BLaER1 treated with 17β-estradiol and CSF1 and Interleukin-3, amounts not matched to agents 10 nM and 100 nM (cell line): ENCODE results near the gene SPIRE1.

Experiments
- H3K27ac ChIP-seq, 11 experiments: shearing (Covaris generic); formaldehyde crosslinking; 2 replicates each; pipeline ENCODE4 v1.8.1; 2022
- H3K27me3 ChIP-seq, 11 experiments: shearing (Covaris generic); formaldehyde crosslinking; 2 replicates each; pipeline ENCODE4 v1.8.1; 2022
- H3K36me3 ChIP-seq, 11 experiments: shearing (Covaris generic); formaldehyde crosslinking; 2 replicates each; pipeline ENCODE4 v1.8.1; 2022
- H3K4me1 ChIP-seq, 10 experiments: shearing (Covaris generic); formaldehyde crosslinking; 2 replicates each; pipeline ENCODE4 v1.8.1; 2022
- H3K4me2 ChIP-seq, 11 experiments: shearing (Covaris generic); formaldehyde crosslinking; 2 replicates each; pipeline ENCODE4 v1.8.1; 2022
- H3K4me3 ChIP-seq, 10 experiments: shearing (Covaris generic); formaldehyde crosslinking; 2 replicates each; pipeline ENCODE4 v1.8.1; 2022
- H3K9ac ChIP-seq, 11 experiments: shearing (Covaris generic); formaldehyde crosslinking; 2 replicates each; pipeline ENCODE4 v1.8.1; 2022
- H3K9me3 ChIP-seq, 11 experiments: shearing (Covaris generic); formaldehyde crosslinking; replicated peaks in 1 of 11; 2 replicates each; pipeline ENCODE4 v1.8.1; 2022
- H4K20me1 ChIP-seq, 11 experiments: shearing (Covaris generic); formaldehyde crosslinking; 2 replicates each; pipeline ENCODE4 v1.8.1; 2022
- Cebpa-rat ChIP-seq, 11 experiments: shearing (Covaris generic); IDR thresholded peaks; 2 replicates each; pipeline ENCODE4 v1.8.1; 2022

Gene SPIRE1

GRCh38 chr18:12625241-12625640 is 32.7 kb downstream of the SPIRE1 start:
- Histone ChIP-seq H3K27me3 (no peaks in the 10 kb centered on the region), H3K9me3 (peaks cover 0 to 11% (median 0%) of the 10 kb centered on the region in 11 experiments; a peak in 4 of 22 replicates), H3K4me3 (no peak overlapping the region), H3K4me1 (no peaks in the 10 kb centered on the region), H3K36me3 (no peaks in the 10 kb centered on the region; a peak in 1 of 22 replicates), H3K27ac (no peak overlapping the region), H3K4me2 (no peak overlapping the region), H4K20me1 (no peaks in the 10 kb centered on the region), H3K9ac (no peak overlapping the region)
- TF ChIP-seq Cebpa-rat (IDR thresholded peaks at IDR 0.05) = no peak

- no peak overlapping the region for H3K4me3 ChIP-seq
- H3K9ac ChIP-seq = no peak overlapping the region
- peaks cover 0 to 7% (median 0%) of the 10 kb centered on the region in 11 experiments; a peak in 1 of 22 replicates for H3K9me3 ChIP-seq
- TF ChIP-seq Cebpa-rat (IDR thresholded peaks at IDR 0.05) = no peak
- H3K4me1 ChIP-seq = no peaks in the 10 kb centered on the region
- H3K27ac ChIP-seq = no peak overlapping the region
- H4K20me1 ChIP-seq = no peaks in the 10 kb centered on the region
- no peaks in the 10 kb centered on the region for H3K27me3 ChIP-seq
- H3K36me3 ChIP-seq = no peaks in the 10 kb centered on the region
- H3K4me2 ChIP-seq = no peak overlapping the region
These were observed 36.1 kb downstream of the SPIRE1 start for GRCh38 chr18:12621742-12622306.

GRCh38 chr18:12615748-12616147 is 42.2 kb downstream of the SPIRE1 start:
- no peak for TF ChIP-seq Cebpa-rat (IDR thresholded peaks at IDR 0.05)
- no peak overlapping the region for H3K4me3 ChIP-seq
- H3K9me3 ChIP-seq = peaks cover 0 to 3% (median 0%) of the 10 kb centered on the region in 11 experiments; a peak in 1 of 22 replicates
- no peaks in the 10 kb centered on the region for H3K36me3 ChIP-seq
- H3K27me3 ChIP-seq = no peaks in the 10 kb centered on the region
- H3K4me2 ChIP-seq = no peak overlapping the region
- peaks cover 7 to 22% (median 10%) of the 10 kb centered on the region in 10 experiments; a peak in 18 of 20 replicates for H3K4me1 ChIP-seq
- H4K20me1 ChIP-seq = no peaks in the 10 kb centered on the region
- no peak overlapping the region for H3K9ac ChIP-seq
- H3K27ac ChIP-seq = no peak overlapping the region

- TF ChIP-seq Cebpa-rat (IDR thresholded peaks at IDR 0.05) = no peak
- no peaks in the 10 kb centered on the region for H4K20me1 ChIP-seq
- H3K4me3 ChIP-seq = no peak overlapping the region
- H3K4me2 ChIP-seq = peak overlapping the region in 2 of 11 experiments; percentile 87 to 90; a peak in 4 of 22 replicates
- no peaks in the 10 kb centered on the region for H3K9me3 ChIP-seq
- peak overlapping the region in 2 of 11 experiments; percentile 96; a peak in 3 of 22 replicates for H3K27ac ChIP-seq
- peaks cover 8 to 86% (median 12%) of the 10 kb centered on the region in 10 experiments; a peak in 19 of 20 replicates for H3K4me1 ChIP-seq
- H3K9ac ChIP-seq = no peak overlapping the region
- H3K36me3 ChIP-seq = no peaks in the 10 kb centered on the region
- H3K27me3 ChIP-seq = no peaks in the 10 kb centered on the region
These were observed 49.6 kb downstream of the SPIRE1 start for GRCh38 chr18:12608301-12608700.

- TF ChIP-seq Cebpa-rat (IDR thresholded peaks at IDR 0.05) = no peak
- peaks cover 0 to 89% (median 1%) of the 10 kb centered on the region in 10 experiments; a peak in 11 of 20 replicates for H3K4me1 ChIP-seq
- H3K9me3 ChIP-seq = no peaks in the 10 kb centered on the region
- no peaks in the 10 kb centered on the region for H3K27me3 ChIP-seq
- no peaks in the 10 kb centered on the region for H3K36me3 ChIP-seq
- H3K4me2 ChIP-seq = peak overlapping the region in 4 of 11 experiments; percentile 13 to 90 (median 79); a peak in 7 of 22 replicates
- peak overlapping the region in 6 of 11 experiments; percentile 16 to 96 (median 84); a peak in 10 of 22 replicates for H3K27ac ChIP-seq
- H4K20me1 ChIP-seq = no peaks in the 10 kb centered on the region
- peak overlapping the region in 2 of 10 experiments; percentile 6 to 22; a peak in 2 of 20 replicates for H3K4me3 ChIP-seq
- H3K9ac ChIP-seq = peak overlapping the region in 4 of 11 experiments; percentile 60 to 88 (median 80); a peak in 8 of 22 replicates
These were observed 51.2 kb downstream of the SPIRE1 start for GRCh38 chr18:12606592-12607315.

GRCh38 chr18:12604445-12605007 is 53.4 kb downstream of the SPIRE1 start:
- Histone ChIP-seq H3K9me3 (no peaks in the 10 kb centered on the region), H3K4me3 (no peak overlapping the region), H3K27ac (no peak overlapping the region), H3K9ac (no peak overlapping the region), H3K4me1 (peaks cover 0 to 95% (median 0%) of the 10 kb centered on the region in 10 experiments; a peak in 8 of 20 replicates), H3K4me2 (peak overlapping the region in 1 of 11 experiments; percentile 87; a peak in 1 of 22 replicates), H4K20me1 (no peaks in the 10 kb centered on the region), H3K36me3 (no peaks in the 10 kb centered on the region), H3K27me3 (no peaks in the 10 kb centered on the region)
- TF ChIP-seq Cebpa-rat (IDR thresholded peaks at IDR 0.05) = no peak

GRCh38 chr18:12599966-12600365 is 57.9 kb downstream of the SPIRE1 start:
- Histone ChIP-seq H3K4me3 (no peak overlapping the region), H3K4me2 (peak overlapping the region in 2 of 11 experiments; percentile 34 to 38; a peak in 4 of 22 replicates), H3K9me3 (no peaks in the 10 kb centered on the region), H3K4me1 (peaks cover 0 to 88% (median 0%) of the 10 kb centered on the region in 10 experiments; a peak in 4 of 20 replicates), H4K20me1 (no peaks in the 10 kb centered on the region), H3K36me3 (no peaks in the 10 kb centered on the region), H3K27ac (no peak overlapping the region; a peak in 1 of 22 replicates), H3K9ac (no peak overlapping the region), H3K27me3 (no peaks in the 10 kb centered on the region)
- no peak for TF ChIP-seq Cebpa-rat (IDR thresholded peaks at IDR 0.05)

- Histone ChIP-seq H3K4me2 (peak overlapping the region in 2 of 11 experiments; percentile 34 to 38; a peak in 4 of 22 replicates), H3K9ac (no peak overlapping the region), H3K4me3 (no peak overlapping the region), H3K27ac (no peak overlapping the region), H3K4me1 (peaks cover 0 to 83% (median 0%) of the 10 kb centered on the region in 10 experiments; a peak in 4 of 20 replicates), H3K9me3 (no peaks in the 10 kb centered on the region), H3K27me3 (no peaks in the 10 kb centered on the region), H4K20me1 (no peaks in the 10 kb centered on the region), H3K36me3 (no peaks in the 10 kb centered on the region)
- TF ChIP-seq Cebpa-rat (IDR thresholded peaks at IDR 0.05) = no peak
These were observed 58.4 kb downstream of the SPIRE1 start for GRCh38 chr18:12599543-12599942.
